NCI-H2196 treated with DMSO at 0.1 percent for 48 hours (cell line): Measurements from ENCODE around the gene BRSK1.

Experiments used
- DNase-seq: peaks from one replicate; lab custom pipeline; 2025; ENCODE audit not compliant: unreplicated experiment; lab: John Stamatoyannopoulos, UW

The BRSK1 gene

GRCh38 chr19:55273978-55274707 is 9.7 kb upstream of the BRSK1 start:
- peak; percentile 81 for DNase-seq

GRCh38 chr19:55275851-55276719 is 7.7 kb upstream of the BRSK1 start:
- DNase-seq, result peak; percentile 77

GRCh38 chr19:55276720-55277430 is 6.9 kb upstream of the BRSK1 start:
- no peak for DNase-seq

- DNase-seq, result no peak
Measured at GRCh38 chr19:55277494-55277893, 6.3 kb upstream of the BRSK1 start.

- no peak for DNase-seq
Measured at GRCh38 chr19:55278391-55279135, 5.2 kb upstream of the BRSK1 start.

GRCh38 chr19:55279340-55279739 is 4.5 kb upstream of the BRSK1 start:
- DNase-seq, result no peak

- DNase-seq, result peak; percentile 95
Measured at GRCh38 chr19:55279770-55280643, 3.8 kb upstream of the BRSK1 start, which contains the start of gene HSPBP1. Gene HSPBP1, minus strand, starts transcription at chr19:55280110. Its CDS starts 502 bp downstream, at chr19:55279608.

GRCh38 chr19:55284405-55285058 is 735 bp downstream of the BRSK1 start:
- no peak for DNase-seq

GRCh38 chr19:55285229-55285890 is 1.6 kb downstream of the BRSK1 start:
- DNase-seq, result no peak

- no peak for DNase-seq
Measured at GRCh38 chr19:55287361-55288079, 3.7 kb downstream of the BRSK1 start.

GRCh38 chr19:55289117-55289796 is 5.5 kb downstream of the BRSK1 start:
- DNase-seq, result no peak

GRCh38 chr19:55297267-55297666 is 13.5 kb downstream of the BRSK1 start:
- no peak for DNase-seq

GRCh38 chr19:55299991-55300390 is 16.2 kb downstream of the BRSK1 start:
- no peak for DNase-seq

- DNase-seq, result no peak
Measured at GRCh38 chr19:55300886-55301458, 17.2 kb downstream of the BRSK1 start.

- peak; percentile 53 for DNase-seq
Measured at GRCh38 chr19:55301459-55302317, 17.9 kb downstream of the BRSK1 start.

- no peak for DNase-seq
Measured at GRCh38 chr19:55302318-55302703, 18.5 kb downstream of the BRSK1 start.
